ENCODE results near the gene TAS2R16.

DNA sequence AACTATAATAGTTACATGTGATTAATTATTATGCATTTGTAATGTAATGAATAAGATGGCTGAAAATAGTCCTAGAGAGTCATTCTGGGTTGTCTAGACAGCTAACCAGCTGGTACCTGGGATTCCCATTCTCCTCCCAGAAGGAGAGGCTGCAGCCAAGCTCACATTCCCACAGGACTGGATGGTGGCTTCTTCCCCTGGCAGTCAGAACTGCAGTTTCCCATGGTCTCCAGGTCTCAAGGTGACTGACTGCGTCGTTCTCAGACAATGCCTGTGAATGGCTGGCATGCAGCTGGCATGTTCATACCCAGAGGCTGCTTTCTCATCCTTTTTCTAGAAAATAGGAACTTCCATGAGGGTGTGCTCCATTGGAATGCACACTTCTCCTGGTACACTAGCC lies 21.3 kb downstream of the TAS2R16 start:
- TF ChIP-seq RAD21 (conservative IDR thresholded peaks at IDR 0.05) (no peak), POLR2AphosphoS5 (IDR thresholded peaks at IDR 0.05) (no peak)
- TF ChIP-seq, protein P1, sequence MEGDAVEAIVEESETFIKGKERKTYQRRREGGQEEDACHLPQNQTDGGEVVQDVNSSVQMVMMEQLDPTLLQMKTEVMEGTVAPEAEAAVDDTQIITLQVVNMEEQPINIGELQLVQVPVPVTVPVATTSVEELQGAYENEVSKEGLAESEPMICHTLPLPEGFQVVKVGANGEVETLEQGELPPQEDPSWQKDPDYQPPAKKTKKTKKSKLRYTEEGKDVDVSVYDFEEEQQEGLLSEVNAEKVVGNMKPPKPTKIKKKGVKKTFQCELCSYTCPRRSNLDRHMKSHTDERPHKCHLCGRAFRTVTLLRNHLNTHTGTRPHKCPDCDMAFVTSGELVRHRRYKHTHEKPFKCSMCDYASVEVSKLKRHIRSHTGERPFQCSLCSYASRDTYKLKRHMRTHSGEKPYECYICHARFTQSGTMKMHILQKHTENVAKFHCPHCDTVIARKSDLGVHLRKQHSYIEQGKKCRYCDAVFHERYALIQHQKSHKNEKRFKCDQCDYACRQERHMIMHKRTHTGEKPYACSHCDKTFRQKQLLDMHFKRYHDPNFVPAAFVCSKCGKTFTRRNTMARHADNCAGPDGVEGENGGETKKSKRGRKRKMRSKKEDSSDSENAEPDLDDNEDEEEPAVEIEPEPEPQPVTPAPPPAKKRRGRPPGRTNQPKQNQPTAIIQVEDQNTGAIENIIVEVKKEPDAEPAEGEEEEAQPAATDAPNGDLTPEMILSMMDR (IDR thresholded peaks at IDR 0.05; ENCODE audit: poor library complexity, severe bottlenecking): no peak

Data from neural cell (in vitro differentiated cells).